HEK293 (cell line): ENCODE results near the gene GID4.

Experiments used
- CTCF ChIA-PET: fragments of 350-600 bp; formaldehyde crosslinking; extraction: SDS; loops from one replicate; lab custom pipeline; 2021; ENCODE audit warnings: antibody characterized with exemption; lab: Yijun Ruan, JAX
- POLR2A ChIA-PET: fragments of 300-600 bp; formaldehyde crosslinking; extraction: SDS; loops from one replicate; lab custom pipeline; 2020; ENCODE audit warnings: antibody characterized with exemption, inconsistent platforms; lab: Yijun Ruan, JAX
- H3K27ac ChIP-seq: fragments of 200-500 bp; sonication (Bioruptor generic); 2 replicates; pipeline ENCODE4 v1.5.1; 2014; ENCODE audit warnings: low read depth, low read length, control low read depth, inconsistent platforms; ENCODE audit errors: extremely low read depth
- H3K36me3 ChIP-seq, 2 experiments: fragments of 200-500 bp in 1 of 2; sonication (Bioruptor generic) in 1 of 2; 1 replicate in 1 of 2; 2 replicates in 1 of 2; pipeline ENCODE4 v1.5.1; 2014 to 2017; ENCODE audit warnings: inconsistent platforms in 2 of 2, low read length in 2 of 2; ENCODE audit not compliant: control insufficient read depth in 2 of 2, insufficient read depth in 1 of 2
- H3K4me1 ChIP-seq: fragments of 200-500 bp; sonication (Bioruptor generic); 2 replicates; pipeline ENCODE4 v1.5.1; 2014; ENCODE audit warnings: mild to moderate bottlenecking, low read length, inconsistent platforms; ENCODE audit not compliant: control insufficient read depth, insufficient read depth
- H3K4me3 ChIP-seq: 2 replicates; pipeline ENCODE4 v1.5.1; 2011; ENCODE audit warnings: low read depth, mild to moderate bottlenecking, control low read depth, low read length, moderate library complexity
- H3K9me3 ChIP-seq: fragments of 200-500 bp; sonication (Bioruptor generic); 2 replicates; pipeline ENCODE4 v1.5.1; 2014; ENCODE audit warnings: low read depth, low read length, inconsistent platforms; ENCODE audit not compliant: control insufficient read depth, insufficient read depth
- EGR2 ChIP-seq: fragments of 450-650 bp; formaldehyde crosslinking; IDR thresholded peaks from 2 replicates; pipeline ENCODE4 v1.5.1; 2016; ENCODE audit warnings: low read depth, missing biosample characterization, missing genetic modification characterization
- OSR2 ChIP-seq: fragments of 450-650 bp; formaldehyde crosslinking; IDR thresholded peaks from 2 replicates; pipeline ENCODE4 v1.5.1; 2016; ENCODE audit warnings: missing biosample characterization, missing genetic modification characterization
- SCRT2 ChIP-seq: fragments of 450-650 bp; formaldehyde crosslinking; IDR thresholded peaks from 2 replicates; pipeline ENCODE4 v1.5.1; 2016; ENCODE audit warnings: missing biosample characterization, missing genetic modification characterization
- ZBTB11 ChIP-seq: fragments of 450-650 bp; formaldehyde crosslinking; conservative IDR thresholded peaks from 2 replicates; pipeline ENCODE4 v1.5.1; 2016; ENCODE audit warnings: low read depth, missing biosample characterization, missing genetic modification characterization
- ZBTB26 ChIP-seq: fragments of 450-650 bp; formaldehyde crosslinking; optimal IDR thresholded peaks from 2 replicates; pipeline ENCODE3; 2016; ENCODE audit warnings: missing biosample characterization, mild to moderate bottlenecking, missing genetic modification characterization
- ZBTB48 ChIP-seq: fragments of 450-650 bp; formaldehyde crosslinking; IDR thresholded peaks from 2 replicates; pipeline ENCODE4 v1.5.1; 2016; ENCODE audit warnings: missing biosample characterization, missing genetic modification characterization
- ZNF26 ChIP-seq: fragments of 450-650 bp; formaldehyde crosslinking; IDR thresholded peaks from 2 replicates; pipeline ENCODE4 v1.5.1; 2016; ENCODE audit warnings: missing biosample characterization, missing genetic modification characterization
- ZNF280C ChIP-seq: fragments of 450-650 bp; formaldehyde crosslinking; IDR thresholded peaks from 2 replicates; pipeline ENCODE4 v1.5.1; 2016; ENCODE audit warnings: missing biosample characterization, missing genetic modification characterization
- ZNF280D ChIP-seq: fragments of 450-650 bp; formaldehyde crosslinking; IDR thresholded peaks from 2 replicates; pipeline ENCODE4 v1.5.1; 2016; ENCODE audit warnings: missing biosample characterization, missing genetic modification characterization
- ZNF449 ChIP-seq: fragments of 450-650 bp; formaldehyde crosslinking; IDR thresholded peaks from 2 replicates; pipeline ENCODE4 v1.5.1; 2017; ENCODE audit warnings: missing biosample characterization, mild to moderate bottlenecking, missing genetic modification characterization, moderate library complexity
- ZNF677 ChIP-seq: fragments of 450-650 bp; IDR thresholded peaks from 2 replicates; pipeline ENCODE4 v1.5.0; 2018; ENCODE audit warnings: missing biosample characterization, mild to moderate bottlenecking, missing genetic modification characterization, moderate library complexity
- ZNF791 ChIP-seq: fragments of 450-650 bp; formaldehyde crosslinking; IDR thresholded peaks from 2 replicates; pipeline ENCODE4 v1.5.1; 2016; ENCODE audit warnings: missing biosample characterization, missing genetic modification characterization

GID4 gene

GRCh38 chr17:18025945-18026776 lies 13.0 kb upstream of the GID4 start (continued):
- no peak for TF ChIP-seq ZBTB11 (tag by site-specific recombination)
- no peak for TF ChIP-seq SCRT2
- TF ChIP-seq EGR2 (tag by site-specific recombination): no peak
- no peak for TF ChIP-seq ZNF280D
- TF ChIP-seq OSR2 (tag by site-specific recombination): peak; percentile 93
- no peak for TF ChIP-seq ZNF677 (tag by site-specific recombination)
- TF ChIP-seq ZBTB26 (tag by site-specific recombination): no peak
- no peak for TF ChIP-seq ZNF26 (tag by site-specific recombination)
- no peak for TF ChIP-seq ZBTB48 (tag by site-specific recombination)

- H3K36me3 ChIP-seq: peaks cover 4 to 37% of the 10 kb centered on the region in 2 experiments; a peak in 2 of 3 replicates
- no peak overlapping the region for H3K27ac ChIP-seq
- CTCF ChIA-PET: interaction anchor here (1.0 to 1.7 kb wide), 2 partner anchors 9 to 108 kb away, joined by 5 to 7 read pairs; no protein-coding TSS in a partner anchor
- H3K4me1 ChIP-seq: no peaks in the 10 kb centered on the region
- no peak overlapping the region for H3K4me3 ChIP-seq
- H3K9me3 ChIP-seq: no peaks in the 10 kb centered on the region
- POLR2A ChIA-PET: interaction anchor here (0.5 kb wide), 1 partner anchor 531 kb away, joined by 3 read pairs; the partner anchor contains the start of gene RASD1
- TF ChIP-seq OSR2 (tag by site-specific recombination): 0 out of 2 replicates have a peak, but pooled peaks have one; percentile 7
- 0 out of 2 replicates have a peak, but pooled peaks have one; percentile 14 for TF ChIP-seq ZNF449 (tag by site-specific recombination)
- TF ChIP-seq ZNF280C: no peak
- no peak for TF ChIP-seq ZNF791 (tag by site-specific recombination)
Measured at GRCh38 chr17:18027280-18027679, 11.9 kb upstream of the GID4 start.
